GM23338 (cell line): ENCODE data around the gene HTT. TPM values are rescaled to one million over a fixed set of nuclear protein-coding genes. Genes with fewer than 3 reads are reported as not detected.

ENCODE experiments used
- ATAC-seq: fragments of 200-7000 bp; cut with Tn5 transposase; 3 replicates; pipeline ENCODE4 v1.9.1; 2020
- DNase-seq: peaks from one replicate; pipeline ENCODE4 v3.0.0-alpha.2; 2015; ENCODE audit warnings: low spot score
- H2AFZ ChIP-seq: fragments of 200-600 bp; sonication (generic); 2 replicates; pipeline ENCODE4 v1.8.0; 2016; ENCODE audit warnings: antibody characterized with exemption, mild to moderate bottlenecking, moderate library complexity
- H3F3A ChIP-seq: fragments of 200-600 bp; sonication (generic); replicated peaks from 2 replicates; pipeline ENCODE4 v1.8.0; 2017; ENCODE audit warnings: antibody characterized with exemption, mixed run types, low read depth
- H3K27ac ChIP-seq: fragments of 200-600 bp; sonication (generic); 2 replicates; pipeline ENCODE4 v1.6.1; 2016; ENCODE audit warnings: low read depth
- H3K27me3 ChIP-seq: fragments of 200-600 bp; sonication (generic); 2 replicates; pipeline ENCODE4 v1.8.0; 2016; ENCODE audit warnings: mild to moderate bottlenecking, mixed run types, moderate library complexity; ENCODE audit not compliant: insufficient read depth
- H3K36me3 ChIP-seq: fragments of 200-600 bp; sonication (generic); 2 replicates; pipeline ENCODE4 v1.8.0; 2016; ENCODE audit warnings: mild to moderate bottlenecking; ENCODE audit not compliant: insufficient read depth
- H3K4me1 ChIP-seq: fragments of 200-600 bp; sonication (generic); 2 replicates; pipeline ENCODE4 v1.8.0; 2016; ENCODE audit warnings: mild to moderate bottlenecking, moderate library complexity; ENCODE audit not compliant: insufficient read depth
- H3K4me2 ChIP-seq: fragments of 200-600 bp; sonication (generic); 2 replicates; pipeline ENCODE4 v1.7.1; 2017; ENCODE audit warnings: mixed run types
- H3K4me3 ChIP-seq: fragments of 200-600 bp; sonication (generic); 2 replicates; pipeline ENCODE4 v1.6.1; 2016; ENCODE audit warnings: mixed run types
- H3K79me2 ChIP-seq: fragments of 200-600 bp; sonication (generic); replicated peaks from 2 replicates; pipeline ENCODE4 v1.8.0; 2017; ENCODE audit warnings: mild to moderate bottlenecking; ENCODE audit not compliant: insufficient read depth
- H3K9me2 ChIP-seq: fragments of 200-600 bp; sonication (generic); 2 replicates; pipeline ENCODE4 v1.8.0; 2017; ENCODE audit not compliant: insufficient read depth
- H4K20me1 ChIP-seq: fragments of 200-600 bp; sonication (generic); replicated peaks from 2 replicates; pipeline ENCODE4 v1.8.0; 2017; ENCODE audit warnings: mild to moderate bottlenecking; ENCODE audit not compliant: insufficient read depth
- H3K27ac Mint-ChIP-seq: 2 replicates; pipeline ENCODE4 v1.8.0; 2020; ENCODE audit warnings: inconsistent platforms, mild to moderate bottlenecking, moderate library complexity, mixed read lengths
- H3K27me3 Mint-ChIP-seq: 3 replicates; pipeline ENCODE4 v1.8.0; 2022; ENCODE audit warnings: low read depth, mild to moderate bottlenecking, moderate library complexity, mixed read lengths, inconsistent platforms; ENCODE audit not compliant: insufficient read depth, poor library complexity
- H3K36me3 Mint-ChIP-seq: 3 replicates; pipeline ENCODE4 v1.8.0; 2021; ENCODE audit warnings: low read depth, mild to moderate bottlenecking, inconsistent platforms, moderate library complexity, mixed read lengths
- H3K4me1 Mint-ChIP-seq: 3 replicates; pipeline ENCODE4 v1.8.0; 2020; ENCODE audit warnings: mild to moderate bottlenecking, inconsistent platforms, mixed read lengths
- H3K4me3 Mint-ChIP-seq: 3 replicates; pipeline ENCODE4 v1.8.0; 2021; ENCODE audit warnings: moderate library complexity, mild to moderate bottlenecking, inconsistent platforms, mixed read lengths
- H3K9me3 Mint-ChIP-seq: 3 replicates; pipeline ENCODE4 v1.8.0; 2020; ENCODE audit warnings: moderate library complexity, mild to moderate bottlenecking, inconsistent platforms, mixed read lengths
- CREB1 ChIP-seq: fragments of 250-450 bp; sonication (Bioruptor Pico); IDR thresholded peaks from 2 replicates; pipeline ENCODE4 v1.5.0; 2020; ENCODE audit warnings: low read depth, mild to moderate bottlenecking, moderate library complexity
- EZH2phosphoT487 ChIP-seq: fragments of 200-600 bp; sonication (generic); IDR thresholded peaks from one replicate; pipeline ENCODE4 v1.8.1; 2018; ENCODE audit warnings: antibody characterized with exemption; ENCODE audit not compliant: unreplicated experiment
- JUNB ChIP-seq: IDR thresholded peaks from one replicate; pipeline ENCODE4 v1.6.1; 2016; ENCODE audit warnings: antibody characterized with exemption; ENCODE audit not compliant: unreplicated experiment
- STAT1 ChIP-seq: IDR thresholded peaks from one replicate; pipeline ENCODE4 v1.6.1; 2016; ENCODE audit warnings: antibody characterized with exemption; ENCODE audit not compliant: unreplicated experiment
- ZNF114 ChIP-seq: fragments of 250-450 bp; sonication (Bioruptor Pico); IDR thresholded peaks from 2 replicates; pipeline ENCODE4 v1.5.0; 2020; ENCODE audit warnings: mild to moderate bottlenecking, moderate library complexity
- polyA plus RNA-seq: library from polyadenylated mRNA; unstranded; fragments of >200 nt; fragmentation: Nextera tagmentation; extraction: Ambion mirVana; gene quantifications from 2 replicates; pipeline ENCODE4 v1.2.1, GENCODE V29; 2016
- total RNA-seq: library from RNA; depleted of rRNA; stranded (reverse); fragments of >200 nt; shearing (Covaris generic); gene quantifications from 2 replicates; pipeline ENCODE4 v1.2.3, GENCODE V29; 2014
- TF ChIP-seq, protein P1 (sequence below): IDR thresholded peaks from one replicate; pipeline ENCODE4 v1.6.1; 2018; ENCODE audit warnings: antibody characterized with exemption; ENCODE audit not compliant: unreplicated experiment
- TF ChIP-seq, protein P2 (sequence below), 2 experiments: fragments of 200-600 bp in 1 of 2; sonication (generic) in 1 of 2; conservative IDR thresholded peaks; 2 replicates each; pipeline versions ENCODE4 v1.5.1 to v1.6.1; 2016 to 2017; ENCODE audit warnings: antibody characterized with exemption in 2 of 2, low read depth in 2 of 2, mild to moderate bottlenecking in 2 of 2, moderate library complexity in 1 of 2
- TF ChIP-seq, protein P3 (sequence below): IDR thresholded peaks from 2 replicates; pipeline ENCODE4 v1.6.1; 2016; ENCODE audit warnings: antibody characterized with exemption
- TF ChIP-seq, protein P4 (sequence below): fragments of 250-450 bp; sonication (Bioruptor Pico); IDR thresholded peaks from 2 replicates; pipeline ENCODE4 v1.5.0; 2020; ENCODE audit warnings: mild to moderate bottlenecking, moderate library complexity

Gene HTT
- total and polyA plus RNA-seq, 2 experiments from 2014 or later = 26.6 to 67.7 TPM

DNA sequence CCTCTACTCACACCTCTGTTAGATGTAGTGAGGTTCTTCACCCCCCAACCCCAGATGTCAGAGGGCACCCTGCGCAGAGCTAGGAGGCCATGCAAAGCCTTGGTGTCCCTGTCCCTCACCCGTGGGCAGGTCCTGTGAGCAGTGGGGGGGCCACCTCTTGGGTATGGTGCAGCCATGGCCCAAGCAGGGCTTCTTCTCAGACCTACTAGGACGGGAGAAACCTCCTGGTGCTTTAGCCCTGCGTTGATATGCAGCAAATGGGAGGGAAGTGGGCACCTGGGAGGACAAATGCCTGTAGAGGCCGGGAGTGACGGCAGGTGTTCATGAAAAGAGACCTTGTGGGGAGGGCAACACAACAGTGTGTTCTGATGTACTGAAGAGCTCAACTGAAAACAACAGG is 136.0 kb downstream of the HTT start (continued):
- TF ChIP-seq, protein P1, sequence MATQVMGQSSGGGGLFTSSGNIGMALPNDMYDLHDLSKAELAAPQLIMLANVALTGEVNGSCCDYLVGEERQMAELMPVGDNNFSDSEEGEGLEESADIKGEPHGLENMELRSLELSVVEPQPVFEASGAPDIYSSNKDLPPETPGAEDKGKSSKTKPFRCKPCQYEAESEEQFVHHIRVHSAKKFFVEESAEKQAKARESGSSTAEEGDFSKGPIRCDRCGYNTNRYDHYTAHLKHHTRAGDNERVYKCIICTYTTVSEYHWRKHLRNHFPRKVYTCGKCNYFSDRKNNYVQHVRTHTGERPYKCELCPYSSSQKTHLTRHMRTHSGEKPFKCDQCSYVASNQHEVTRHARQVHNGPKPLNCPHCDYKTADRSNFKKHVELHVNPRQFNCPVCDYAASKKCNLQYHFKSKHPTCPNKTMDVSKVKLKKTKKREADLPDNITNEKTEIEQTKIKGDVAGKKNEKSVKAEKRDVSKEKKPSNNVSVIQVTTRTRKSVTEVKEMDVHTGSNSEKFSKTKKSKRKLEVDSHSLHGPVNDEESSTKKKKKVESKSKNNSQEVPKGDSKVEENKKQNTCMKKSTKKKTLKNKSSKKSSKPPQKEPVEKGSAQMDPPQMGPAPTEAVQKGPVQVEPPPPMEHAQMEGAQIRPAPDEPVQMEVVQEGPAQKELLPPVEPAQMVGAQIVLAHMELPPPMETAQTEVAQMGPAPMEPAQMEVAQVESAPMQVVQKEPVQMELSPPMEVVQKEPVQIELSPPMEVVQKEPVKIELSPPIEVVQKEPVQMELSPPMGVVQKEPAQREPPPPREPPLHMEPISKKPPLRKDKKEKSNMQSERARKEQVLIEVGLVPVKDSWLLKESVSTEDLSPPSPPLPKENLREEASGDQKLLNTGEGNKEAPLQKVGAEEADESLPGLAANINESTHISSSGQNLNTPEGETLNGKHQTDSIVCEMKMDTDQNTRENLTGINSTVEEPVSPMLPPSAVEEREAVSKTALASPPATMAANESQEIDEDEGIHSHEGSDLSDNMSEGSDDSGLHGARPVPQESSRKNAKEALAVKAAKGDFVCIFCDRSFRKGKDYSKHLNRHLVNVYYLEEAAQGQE = no peak
- TF ChIP-seq ZNF114 (CRISPR knock-in tag) = no peak
- TF ChIP-seq, protein P2, sequence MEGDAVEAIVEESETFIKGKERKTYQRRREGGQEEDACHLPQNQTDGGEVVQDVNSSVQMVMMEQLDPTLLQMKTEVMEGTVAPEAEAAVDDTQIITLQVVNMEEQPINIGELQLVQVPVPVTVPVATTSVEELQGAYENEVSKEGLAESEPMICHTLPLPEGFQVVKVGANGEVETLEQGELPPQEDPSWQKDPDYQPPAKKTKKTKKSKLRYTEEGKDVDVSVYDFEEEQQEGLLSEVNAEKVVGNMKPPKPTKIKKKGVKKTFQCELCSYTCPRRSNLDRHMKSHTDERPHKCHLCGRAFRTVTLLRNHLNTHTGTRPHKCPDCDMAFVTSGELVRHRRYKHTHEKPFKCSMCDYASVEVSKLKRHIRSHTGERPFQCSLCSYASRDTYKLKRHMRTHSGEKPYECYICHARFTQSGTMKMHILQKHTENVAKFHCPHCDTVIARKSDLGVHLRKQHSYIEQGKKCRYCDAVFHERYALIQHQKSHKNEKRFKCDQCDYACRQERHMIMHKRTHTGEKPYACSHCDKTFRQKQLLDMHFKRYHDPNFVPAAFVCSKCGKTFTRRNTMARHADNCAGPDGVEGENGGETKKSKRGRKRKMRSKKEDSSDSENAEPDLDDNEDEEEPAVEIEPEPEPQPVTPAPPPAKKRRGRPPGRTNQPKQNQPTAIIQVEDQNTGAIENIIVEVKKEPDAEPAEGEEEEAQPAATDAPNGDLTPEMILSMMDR (conservative IDR thresholded peaks at IDR 0.05; ENCODE audit: low read depth in 2 of 2) = no peak
- no peak for TF ChIP-seq EZH2phosphoT487
- no peak for TF ChIP-seq STAT1
- TF ChIP-seq, protein P3, sequence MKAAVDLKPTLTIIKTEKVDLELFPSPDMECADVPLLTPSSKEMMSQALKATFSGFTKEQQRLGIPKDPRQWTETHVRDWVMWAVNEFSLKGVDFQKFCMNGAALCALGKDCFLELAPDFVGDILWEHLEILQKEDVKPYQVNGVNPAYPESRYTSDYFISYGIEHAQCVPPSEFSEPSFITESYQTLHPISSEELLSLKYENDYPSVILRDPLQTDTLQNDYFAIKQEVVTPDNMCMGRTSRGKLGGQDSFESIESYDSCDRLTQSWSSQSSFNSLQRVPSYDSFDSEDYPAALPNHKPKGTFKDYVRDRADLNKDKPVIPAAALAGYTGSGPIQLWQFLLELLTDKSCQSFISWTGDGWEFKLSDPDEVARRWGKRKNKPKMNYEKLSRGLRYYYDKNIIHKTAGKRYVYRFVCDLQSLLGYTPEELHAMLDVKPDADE = no peak

DNA sequence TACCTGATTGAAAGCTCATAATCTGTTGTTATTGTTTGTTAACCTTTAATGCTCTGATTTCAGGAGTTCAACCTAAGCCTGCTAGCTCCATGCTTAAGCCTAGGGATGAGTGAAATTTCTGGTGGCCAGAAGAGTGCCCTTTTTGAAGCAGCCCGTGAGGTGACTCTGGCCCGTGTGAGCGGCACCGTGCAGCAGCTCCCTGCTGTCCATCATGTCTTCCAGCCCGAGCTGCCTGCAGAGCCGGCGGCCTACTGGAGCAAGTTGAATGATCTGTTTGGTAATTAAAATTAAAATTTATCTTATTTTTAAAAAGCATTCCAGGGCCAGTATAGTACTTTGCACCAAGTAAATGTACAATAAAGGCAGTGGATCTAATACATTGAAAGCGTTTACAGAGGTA is 137.4 kb downstream of the HTT start:
- Histone ChIP-seq H3K27me3 (no peaks in the 10 kb centered on the region), H3K79me2 (no peaks in the 10 kb centered on the region), H3K9me2 (no peaks in the 10 kb centered on the region), H2AFZ (no peak overlapping the region), H3F3A (no peaks in the 10 kb centered on the region), H3K4me3 (no peak overlapping the region), H3K27ac (no peak overlapping the region), H3K36me3 (peaks cover 43% of the 10 kb centered on the region), H4K20me1 (no peaks in the 10 kb centered on the region; the same call in none of the 2 replicates), H3K4me1 (no peaks in the 10 kb centered on the region), H3K4me2 (no peak overlapping the region)
- no peaks in the 10 kb centered on the region; the same call in 2 of the 3 replicates for H3K9me3 Mint-ChIP-seq
- H3K27me3 Mint-ChIP-seq = no peaks in the 10 kb centered on the region
- peaks cover 81% of the 10 kb centered on the region for H3K36me3 Mint-ChIP-seq
- no peaks in the 10 kb centered on the region for H3K4me1 Mint-ChIP-seq
- no peak overlapping the region for H3K27ac Mint-ChIP-seq
- ATAC-seq (no peak), DNase-seq (no peak)
- TF ChIP-seq, protein P4, sequence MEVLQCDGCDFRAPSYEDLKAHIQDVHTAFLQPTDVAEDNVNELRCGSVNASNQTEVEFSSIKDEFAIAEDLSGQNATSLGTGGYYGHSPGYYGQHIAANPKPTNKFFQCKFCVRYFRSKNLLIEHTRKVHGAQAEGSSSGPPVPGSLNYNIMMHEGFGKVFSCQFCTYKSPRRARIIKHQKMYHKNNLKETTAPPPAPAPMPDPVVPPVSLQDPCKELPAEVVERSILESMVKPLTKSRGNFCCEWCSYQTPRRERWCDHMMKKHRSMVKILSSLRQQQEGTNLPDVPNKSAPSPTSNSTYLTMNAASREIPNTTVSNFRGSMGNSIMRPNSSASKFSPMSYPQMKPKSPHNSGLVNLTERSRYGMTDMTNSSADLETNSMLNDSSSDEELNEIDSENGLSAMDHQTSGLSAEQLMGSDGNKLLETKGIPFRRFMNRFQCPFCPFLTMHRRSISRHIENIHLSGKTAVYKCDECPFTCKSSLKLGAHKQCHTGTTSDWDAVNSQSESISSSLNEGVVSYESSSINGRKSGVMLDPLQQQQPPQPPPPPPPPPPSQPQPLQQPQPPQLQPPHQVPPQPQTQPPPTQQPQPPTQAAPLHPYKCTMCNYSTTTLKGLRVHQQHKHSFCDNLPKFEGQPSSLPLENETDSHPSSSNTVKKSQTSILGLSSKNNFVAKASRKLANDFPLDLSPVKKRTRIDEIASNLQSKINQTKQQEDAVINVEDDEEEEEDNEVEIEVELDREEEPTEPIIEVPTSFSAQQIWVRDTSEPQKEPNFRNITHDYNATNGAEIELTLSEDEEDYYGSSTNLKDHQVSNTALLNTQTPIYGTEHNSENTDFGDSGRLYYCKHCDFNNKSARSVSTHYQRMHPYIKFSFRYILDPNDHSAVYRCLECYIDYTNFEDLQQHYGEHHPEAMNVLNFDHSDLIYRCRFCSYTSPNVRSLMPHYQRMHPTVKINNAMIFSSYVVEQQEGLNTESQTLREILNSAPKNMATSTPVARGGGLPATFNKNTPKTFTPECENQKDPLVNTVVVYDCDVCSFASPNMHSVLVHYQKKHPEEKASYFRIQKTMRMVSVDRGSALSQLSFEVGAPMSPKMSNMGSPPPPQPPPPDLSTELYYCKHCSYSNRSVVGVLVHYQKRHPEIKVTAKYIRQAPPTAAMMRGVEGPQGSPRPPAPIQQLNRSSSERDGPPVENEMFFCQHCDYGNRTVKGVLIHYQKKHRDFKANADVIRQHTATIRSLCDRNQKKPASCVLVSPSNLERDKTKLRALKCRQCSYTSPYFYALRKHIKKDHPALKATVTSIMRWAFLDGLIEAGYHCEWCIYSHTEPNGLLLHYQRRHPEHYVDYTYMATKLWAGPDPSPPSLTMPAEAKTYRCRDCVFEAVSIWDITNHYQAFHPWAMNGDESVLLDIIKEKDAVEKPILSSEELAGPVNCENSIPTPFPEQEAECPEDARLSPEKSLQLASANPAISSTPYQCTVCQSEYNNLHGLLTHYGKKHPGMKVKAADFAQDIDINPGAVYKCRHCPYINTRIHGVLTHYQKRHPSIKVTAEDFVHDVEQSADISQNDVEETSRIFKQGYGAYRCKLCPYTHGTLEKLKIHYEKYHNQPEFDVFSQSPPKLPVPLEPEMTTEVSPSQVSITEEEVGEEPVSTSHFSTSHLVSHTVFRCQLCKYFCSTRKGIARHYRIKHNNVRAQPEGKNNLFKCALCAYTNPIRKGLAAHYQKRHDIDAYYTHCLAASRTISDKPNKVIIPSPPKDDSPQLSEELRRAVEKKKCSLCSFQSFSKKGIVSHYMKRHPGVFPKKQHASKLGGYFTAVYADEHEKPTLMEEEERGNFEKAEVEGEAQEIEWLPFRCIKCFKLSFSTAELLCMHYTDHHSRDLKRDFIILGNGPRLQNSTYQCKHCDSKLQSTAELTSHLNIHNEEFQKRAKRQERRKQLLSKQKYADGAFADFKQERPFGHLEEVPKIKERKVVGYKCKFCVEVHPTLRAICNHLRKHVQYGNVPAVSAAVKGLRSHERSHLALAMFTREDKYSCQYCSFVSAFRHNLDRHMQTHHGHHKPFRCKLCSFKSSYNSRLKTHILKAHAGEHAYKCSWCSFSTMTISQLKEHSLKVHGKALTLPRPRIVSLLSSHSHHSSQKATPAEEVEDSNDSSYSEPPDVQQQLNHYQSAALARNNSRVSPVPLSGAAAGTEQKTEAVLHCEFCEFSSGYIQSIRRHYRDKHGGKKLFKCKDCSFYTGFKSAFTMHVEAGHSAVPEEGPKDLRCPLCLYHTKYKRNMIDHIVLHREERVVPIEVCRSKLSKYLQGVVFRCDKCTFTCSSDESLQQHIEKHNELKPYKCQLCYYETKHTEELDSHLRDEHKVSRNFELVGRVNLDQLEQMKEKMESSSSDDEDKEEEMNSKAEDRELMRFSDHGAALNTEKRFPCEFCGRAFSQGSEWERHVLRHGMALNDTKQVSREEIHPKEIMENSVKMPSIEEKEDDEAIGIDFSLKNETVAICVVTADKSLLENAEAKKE (CRISPR knock-in tag) = no peak
- TF ChIP-seq JUNB (no peak), CREB1 (CRISPR knock-in tag) (no peak), EZH2phosphoT487 (no peak), STAT1 (no peak)
- TF ChIP-seq, protein P3 = no peak
- H3K4me3 Mint-ChIP-seq = no peak overlapping the region
